GM12873 (cell line): ENCODE results near the gene STK24.

Experiments used
- TF ChIP-seq, protein P1 (sequence below): IDR thresholded peaks from 2 replicates; pipeline ENCODE4 v1.5.1; 2012; ENCODE audit warnings: low read depth, mild to moderate bottlenecking, moderate library complexity, low read length, control low read depth; ENCODE audit not compliant: insufficient read depth; ENCODE audit errors: missing control alignments

Gene STK24

DNA sequence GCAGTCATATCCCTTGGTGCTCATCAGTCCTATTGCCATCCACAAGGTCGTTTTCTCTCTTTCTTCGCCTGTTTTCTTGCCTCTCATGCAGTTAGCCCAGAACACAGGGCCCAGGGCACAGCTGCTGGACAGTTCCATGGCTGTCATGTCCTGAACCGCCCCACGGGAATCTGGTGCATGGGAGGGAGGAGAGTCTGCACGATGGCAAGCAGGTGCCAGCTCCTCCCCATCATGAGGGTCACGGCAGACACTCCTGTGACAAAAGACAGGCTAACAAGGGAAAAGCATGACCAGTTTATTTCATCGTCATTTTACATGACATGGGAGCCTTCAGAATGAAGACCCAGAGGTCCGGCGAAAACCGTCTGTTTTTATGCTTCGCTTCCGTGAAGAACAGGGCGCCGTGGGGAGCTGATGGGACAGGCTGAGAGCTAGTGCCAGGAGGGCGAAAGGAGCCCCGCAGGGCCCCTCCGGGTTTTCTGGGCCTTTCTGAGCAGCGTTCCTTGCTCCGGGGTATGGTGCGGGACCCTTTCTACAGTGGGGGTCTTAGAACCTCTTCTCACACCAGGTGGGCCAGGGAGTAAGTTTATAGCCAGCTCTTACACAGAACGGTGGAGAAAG, 135.7 kb downstream of the STK24 start:
- TF ChIP-seq, protein P1, sequence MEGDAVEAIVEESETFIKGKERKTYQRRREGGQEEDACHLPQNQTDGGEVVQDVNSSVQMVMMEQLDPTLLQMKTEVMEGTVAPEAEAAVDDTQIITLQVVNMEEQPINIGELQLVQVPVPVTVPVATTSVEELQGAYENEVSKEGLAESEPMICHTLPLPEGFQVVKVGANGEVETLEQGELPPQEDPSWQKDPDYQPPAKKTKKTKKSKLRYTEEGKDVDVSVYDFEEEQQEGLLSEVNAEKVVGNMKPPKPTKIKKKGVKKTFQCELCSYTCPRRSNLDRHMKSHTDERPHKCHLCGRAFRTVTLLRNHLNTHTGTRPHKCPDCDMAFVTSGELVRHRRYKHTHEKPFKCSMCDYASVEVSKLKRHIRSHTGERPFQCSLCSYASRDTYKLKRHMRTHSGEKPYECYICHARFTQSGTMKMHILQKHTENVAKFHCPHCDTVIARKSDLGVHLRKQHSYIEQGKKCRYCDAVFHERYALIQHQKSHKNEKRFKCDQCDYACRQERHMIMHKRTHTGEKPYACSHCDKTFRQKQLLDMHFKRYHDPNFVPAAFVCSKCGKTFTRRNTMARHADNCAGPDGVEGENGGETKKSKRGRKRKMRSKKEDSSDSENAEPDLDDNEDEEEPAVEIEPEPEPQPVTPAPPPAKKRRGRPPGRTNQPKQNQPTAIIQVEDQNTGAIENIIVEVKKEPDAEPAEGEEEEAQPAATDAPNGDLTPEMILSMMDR, result no peak

DNA sequence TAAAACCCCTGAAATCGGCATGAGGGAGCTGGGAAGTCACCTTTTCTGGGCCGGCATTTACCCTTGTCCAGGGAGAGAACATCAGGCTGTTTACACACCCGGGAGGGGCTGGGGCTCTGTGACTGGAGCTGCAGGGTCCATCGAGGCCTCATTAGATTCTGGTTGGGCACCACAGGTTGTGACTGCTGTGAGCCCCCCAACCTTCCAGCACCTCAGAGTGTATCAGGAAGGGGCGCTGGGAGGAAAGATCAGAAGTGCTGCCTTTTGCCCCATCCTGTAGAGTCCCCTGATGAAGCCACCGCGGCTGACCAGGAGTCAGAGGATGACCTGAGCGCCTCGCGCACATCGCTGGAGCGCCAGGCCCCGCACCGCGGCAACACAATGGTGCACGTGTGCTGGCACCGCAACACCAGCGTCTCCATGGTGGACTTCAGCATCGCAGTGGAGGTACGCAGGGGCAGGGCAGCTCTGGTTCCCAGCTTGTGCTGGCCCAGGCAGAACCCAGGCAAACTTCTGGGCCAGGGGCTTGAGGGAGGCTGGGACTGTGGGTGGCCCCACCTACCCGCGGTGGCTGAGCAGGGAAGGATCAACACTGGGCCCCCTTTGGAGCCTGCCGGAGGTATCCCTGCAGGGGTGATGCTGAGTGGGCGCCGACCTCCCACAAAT, 136.4 kb downstream of the STK24 start:
- TF ChIP-seq, protein P1, result no peak

DNA sequence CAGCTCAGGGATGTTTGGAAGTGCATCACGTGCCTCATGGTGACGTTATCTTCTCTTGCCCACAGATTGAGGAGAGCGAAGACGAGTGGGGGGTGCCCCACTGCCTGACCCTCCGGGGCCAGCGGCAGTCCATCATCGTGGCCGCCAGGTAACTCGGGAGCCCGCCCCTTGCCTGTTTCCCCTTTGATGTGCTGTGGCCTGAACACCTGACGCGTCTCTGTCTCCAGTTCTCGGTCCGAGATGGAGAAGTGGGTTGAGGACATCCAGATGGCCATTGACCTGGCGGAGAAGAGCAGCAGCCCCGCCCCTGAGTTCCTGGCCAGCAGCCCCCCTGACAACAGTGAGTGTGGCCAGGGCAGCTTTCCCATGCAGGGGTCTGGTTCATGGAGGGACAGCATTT, 137.0 kb downstream of the STK24 start:
- TF ChIP-seq, protein P1, result no peak

DNA sequence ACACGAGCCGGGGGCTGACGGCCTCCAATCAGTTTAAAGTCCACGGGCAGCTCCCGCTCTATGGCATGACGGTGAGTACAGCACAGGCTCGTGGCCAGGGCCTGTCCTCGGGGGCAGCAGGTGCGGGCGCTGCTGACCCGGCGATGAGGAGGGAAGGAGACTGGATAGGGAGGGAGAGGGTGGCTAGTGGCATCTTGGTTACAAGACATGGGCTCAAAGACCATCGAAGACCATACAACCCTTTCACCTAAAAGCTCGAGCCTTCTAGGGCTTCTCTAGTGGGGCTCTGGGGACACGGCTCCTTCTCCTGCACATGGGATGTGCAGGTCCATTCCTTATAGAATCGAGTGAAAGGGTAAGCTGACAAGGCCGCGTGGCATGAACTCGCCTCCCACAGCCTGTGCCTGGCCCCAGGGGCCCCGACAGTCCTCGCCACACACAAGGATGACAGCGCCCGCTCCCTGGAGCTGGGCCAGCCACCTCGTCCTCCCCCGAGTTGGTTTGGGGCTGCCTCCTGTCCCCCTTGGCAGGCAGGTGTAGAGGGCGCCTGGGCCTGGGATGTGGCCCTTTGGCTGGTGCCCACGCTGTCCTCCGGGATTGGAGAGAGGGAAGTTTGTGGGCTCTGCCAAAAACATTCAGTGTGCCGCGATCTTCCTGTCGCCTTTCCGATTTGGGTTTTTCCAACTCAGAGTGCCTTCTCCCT, 137.6 kb downstream of the STK24 start:
- TF ChIP-seq, protein P1, result no peak

DNA sequence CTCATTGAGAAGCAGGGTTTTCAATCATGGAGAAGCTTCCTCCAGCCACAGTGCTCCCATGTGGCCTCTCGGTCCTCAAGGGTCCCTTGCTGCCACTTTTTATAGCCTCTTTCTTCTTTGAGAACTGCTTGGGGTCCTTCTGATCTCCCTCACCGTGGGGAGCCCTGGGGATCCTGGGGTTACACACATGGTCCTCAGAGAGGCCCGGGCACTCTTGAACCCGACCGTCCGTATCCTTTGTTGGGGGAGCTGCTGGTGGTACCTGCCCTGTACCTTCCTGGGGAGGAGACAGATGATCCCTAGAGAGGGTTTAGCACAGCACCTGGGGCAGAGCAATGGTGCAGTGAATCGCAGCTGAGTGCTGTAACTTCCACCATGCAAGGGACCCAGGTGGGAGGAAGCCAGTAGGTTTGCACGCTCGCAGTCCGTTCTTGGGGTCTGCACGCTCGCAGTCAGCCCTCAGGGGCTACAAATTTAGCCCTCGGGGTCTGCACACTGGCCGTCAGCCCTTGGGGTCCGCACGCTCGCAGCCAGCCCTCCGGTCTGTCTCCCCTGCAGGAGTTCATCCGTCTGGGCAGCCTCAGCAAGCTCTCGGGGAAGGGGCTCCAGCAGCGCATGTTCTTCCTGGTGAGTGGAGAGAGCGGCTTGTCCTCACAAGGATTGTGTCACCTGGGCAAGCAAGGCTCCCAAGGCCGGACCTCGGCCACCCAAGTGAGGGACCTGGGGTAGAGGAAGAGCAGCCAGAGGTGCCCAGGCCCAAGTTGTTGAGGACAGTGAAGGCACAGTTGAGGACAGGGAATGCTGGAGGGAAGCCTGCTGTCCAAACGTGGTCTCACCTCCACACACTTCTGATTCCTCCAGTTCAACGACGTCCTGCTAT, 138.4 kb downstream of the STK24 start:
- TF ChIP-seq, protein P1, result no peak

DNA sequence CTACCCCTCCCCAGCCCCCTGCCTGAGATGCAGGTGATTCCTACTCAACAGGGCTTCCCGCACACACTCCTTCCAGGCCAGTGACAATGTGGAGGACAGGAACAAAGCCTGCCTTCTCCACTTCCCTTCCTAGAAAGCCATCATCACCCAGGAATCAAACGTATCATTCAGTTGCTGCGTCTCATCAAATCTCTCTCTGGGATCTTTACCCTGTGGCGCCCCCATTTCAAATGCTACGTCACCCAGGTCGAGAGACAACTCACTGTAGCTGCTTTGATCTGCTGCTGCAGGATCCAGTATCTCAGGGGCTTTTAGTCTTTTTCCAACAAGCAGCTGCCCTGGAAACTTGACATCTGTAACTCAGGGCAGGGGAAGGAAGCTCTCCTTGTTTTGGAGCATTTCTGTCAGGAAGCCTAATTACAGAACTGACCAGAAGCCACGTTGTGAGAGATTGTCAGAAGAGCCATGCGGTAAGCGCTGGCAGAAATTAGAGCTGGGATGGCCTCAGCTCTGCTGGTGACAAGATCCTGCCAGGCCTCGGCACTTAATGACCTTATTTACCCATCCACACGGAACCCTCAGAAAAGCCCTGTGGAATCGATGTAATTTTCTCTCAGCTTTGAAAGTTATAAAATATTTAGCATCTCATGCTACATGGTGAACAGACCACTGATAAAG, 140.5 kb downstream of the STK24 start:
- TF ChIP-seq, protein P1, result no peak
